Glomerular endothelial cell (primary cell): Measurements from ENCODE around the gene APBA2. TPM values are rescaled to one million over a fixed set of nuclear protein-coding genes. Genes with fewer than 3 reads are reported as not detected.
"Not testable (repeated sequence)": the region's sequence is repeated elsewhere in the genome, so short reads cannot be mapped to it uniquely, and the experiment has no call there.

Source experiments
- DNase-seq: peaks from one replicate; pipeline ENCODE4 v3.0.0-alpha.2; 2011; ENCODE audit warnings: low read depth, low spot score; ENCODE audit errors: extremely low read depth
- total RNA-seq: library from RNA; depleted of rRNA; stranded (reverse); fragments of >200 nt; gene quantifications from 2 replicates; pipeline ENCODE4 v1.2.3, GENCODE V29; 2015

Gene APBA2
- total RNA-seq, 1 donor from 2014 or later, result 59.1 TPM

- DNase-seq, result no peak
These were observed 210.0 kb downstream of the APBA2 start for GRCh38 chr15:29095746-29096145.

GRCh38 chr15:29097168-29097567 is 211.4 kb downstream of the APBA2 start:
- DNase-seq, result no peak

GRCh38 chr15:29097971-29098370 is 212.2 kb downstream of the APBA2 start:
- DNase-seq, result no peak

GRCh38 chr15:29098652-29099051 is 212.9 kb downstream of the APBA2 start:
- no peak for DNase-seq

GRCh38 chr15:29099131-29099880 is 213.5 kb downstream of the APBA2 start:
- no peak for DNase-seq

- DNase-seq, result no peak
These were observed 214.8 kb downstream of the APBA2 start for GRCh38 chr15:29100486-29101000.

GRCh38 chr15:29101491-29101890 is 215.7 kb downstream of the APBA2 start:
- no peak for DNase-seq

GRCh38 chr15:29102173-29102794 is 216.5 kb downstream of the APBA2 start:
- not testable (repeated sequence) for DNase-seq

- DNase-seq, result no peak
These were observed 217.4 kb downstream of the APBA2 start for GRCh38 chr15:29102911-29103823.

- no peak for DNase-seq
These were observed 218.2 kb downstream of the APBA2 start for GRCh38 chr15:29103824-29104565.

- no peak for DNase-seq
These were observed 218.7 kb downstream of the APBA2 start for GRCh38 chr15:29104566-29104880.

GRCh38 chr15:29105151-29105854 is 219.5 kb downstream of the APBA2 start:
- no peak for DNase-seq

GRCh38 chr15:29106116-29106515 is 220.3 kb downstream of the APBA2 start:
- no peak for DNase-seq

- no peak for DNase-seq
These were observed 220.9 kb downstream of the APBA2 start for GRCh38 chr15:29106551-29107290.

GRCh38 chr15:29107291-29107890 is 221.6 kb downstream of the APBA2 start:
- DNase-seq, result no peak

GRCh38 chr15:29107971-29108645 is 222.3 kb downstream of the APBA2 start:
- DNase-seq, result no peak

- DNase-seq, result no peak
These were observed 224.0 kb downstream of the APBA2 start for GRCh38 chr15:29109762-29110161.

- DNase-seq, result no peak
These were observed 224.4 kb downstream of the APBA2 start for GRCh38 chr15:29110176-29110575.
